Lower lobe of right lung (tissue), 2 donors: Measurements from ENCODE around the gene PIGBOS1. TPM values are rescaled to one million over a fixed set of nuclear protein-coding genes. Genes with fewer than 3 reads are reported as not detected.

ENCODE experiments used
- ATAC-seq, 2 donors: fragments of 200-7000 bp; cut with Tn5 transposase; one replicate each; pipeline ENCODE4 v1.9.1; 2020 to 2022; ENCODE audit warnings: mild to moderate bottlenecking in 2 of 2, moderate library complexity in 2 of 2
- DNase-seq: peaks from one replicate; pipeline ENCODE4 v3.0.0-alpha.2; 2020
- H3K27ac ChIP-seq: fragments of 200-600 bp; one replicate; pipeline ENCODE4 v1.8.0; 2022
- H3K27me3 ChIP-seq: fragments of 200-600 bp; one replicate; pipeline ENCODE4 v1.8.0; 2022; ENCODE audit warnings: low read depth
- H3K36me3 ChIP-seq: fragments of 200-600 bp; one replicate; pipeline ENCODE4 v1.8.0; 2022; ENCODE audit warnings: mild to moderate bottlenecking
- H3K4me1 ChIP-seq: fragments of 200-600 bp; one replicate; pipeline ENCODE4 v1.8.0; 2022
- H3K4me3 ChIP-seq: fragments of 200-600 bp; one replicate; pipeline ENCODE4 v1.8.0; 2022; ENCODE audit warnings: mild to moderate bottlenecking
- H3K9me3 ChIP-seq: fragments of 200-600 bp; one replicate; pipeline ENCODE4 v1.8.0; 2022
- CTCF ChIP-seq: fragments of 200-600 bp; IDR thresholded peaks from one replicate; pipeline ENCODE4 v1.8.0; 2022; ENCODE audit warnings: antibody characterized with exemption, mild to moderate bottlenecking
- intact Hi-C: fragments of 100-400 bp; cut with DNase I; formaldehyde crosslinking; loops from one replicate; pipeline ENCODE4 v1.11.0; 2022
- total RNA-seq: library from RNA; stranded (reverse); fragmentation: NEBNext Ultra II Directional; extraction: Animal tissue kit (Norgen Biotek cat#: 25700); gene quantifications from one replicate; pipeline ENCODE4 v1.2.1, GENCODE V29; 2021
- donor health status: DM: no; HTN: yes; CAD: no; lungs with severe emphysema.

Gene PIGBOS1
- total RNA-seq, 1 donor from 2014 or later, result 13.8 TPM

- intact Hi-C loops, result no loop called here
- H3K27ac ChIP-seq, result peak overlapping the region; percentile 28
- H3K4me1 ChIP-seq, result peaks cover 75% of the 10 kb centered on the region
- ATAC-seq (peak; percentile 42 to 64), DNase-seq (no peak)
- H3K9me3 ChIP-seq, result no peaks in the 10 kb centered on the region
- TF ChIP-seq CTCF, result no peak
- no peak overlapping the region for H3K4me3 ChIP-seq
- H3K27me3 ChIP-seq, result no peaks in the 10 kb centered on the region
- no peaks in the 10 kb centered on the region for H3K36me3 ChIP-seq
Measured at GRCh38 chr15:55279746-55280351, 39.1 kb downstream of the PIGBOS1 start.

DNA sequence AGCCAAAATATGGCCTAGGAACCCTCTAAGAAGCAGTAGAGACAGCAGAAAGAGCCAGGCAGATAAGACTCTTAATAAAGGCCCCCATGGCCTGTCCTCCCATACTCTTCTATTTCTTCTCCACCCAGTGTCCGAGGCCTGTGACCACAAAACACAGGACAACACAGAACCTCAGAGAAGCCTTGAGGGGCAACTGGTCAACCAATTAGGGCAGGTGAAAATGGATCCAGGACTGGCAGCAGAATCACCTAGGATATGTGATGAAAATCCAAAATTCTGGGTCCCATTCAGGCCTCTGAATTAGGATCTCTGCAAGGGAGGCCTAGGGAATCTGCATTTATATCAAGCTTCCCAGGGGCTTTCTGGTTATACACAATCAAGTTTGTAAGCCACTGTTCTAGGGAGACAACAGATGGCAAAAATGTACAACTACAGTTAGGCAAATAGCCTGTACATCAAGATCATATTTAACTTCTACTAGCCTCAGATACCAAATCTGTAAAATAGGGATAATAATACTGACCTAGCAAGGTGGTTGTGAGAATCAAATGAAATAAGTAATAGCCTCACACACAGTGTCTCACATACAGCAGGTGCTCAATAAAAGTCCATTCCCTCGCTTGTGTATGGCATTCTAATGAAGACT is 39.7 kb downstream of the PIGBOS1 start:
- H3K4me1 ChIP-seq, result peaks cover 68% of the 10 kb centered on the region
- ATAC-seq, result no peak
- H3K27ac ChIP-seq, result peak overlapping the region; percentile 28
- no peaks in the 10 kb centered on the region for H3K9me3 ChIP-seq
- no peak for TF ChIP-seq CTCF
- no peaks in the 10 kb centered on the region for H3K36me3 ChIP-seq
- intact Hi-C loops, result no loop called here
- no peaks in the 10 kb centered on the region for H3K27me3 ChIP-seq
- no peak overlapping the region for H3K4me3 ChIP-seq
- DNase-seq, result no peak

GRCh38 chr15:55277715-55278114 is 41.2 kb downstream of the PIGBOS1 start:
- Histone ChIP-seq H3K4me1 (peaks cover 53% of the 10 kb centered on the region), H3K27me3 (no peaks in the 10 kb centered on the region), H3K9me3 (no peaks in the 10 kb centered on the region), H3K36me3 (no peaks in the 10 kb centered on the region), H3K4me3 (no peak overlapping the region), H3K27ac (peak overlapping the region; percentile 2)
- DNase-seq (no peak), ATAC-seq (no peak)
- no peak for TF ChIP-seq CTCF
- intact Hi-C loops, result no loop called here

DNA sequence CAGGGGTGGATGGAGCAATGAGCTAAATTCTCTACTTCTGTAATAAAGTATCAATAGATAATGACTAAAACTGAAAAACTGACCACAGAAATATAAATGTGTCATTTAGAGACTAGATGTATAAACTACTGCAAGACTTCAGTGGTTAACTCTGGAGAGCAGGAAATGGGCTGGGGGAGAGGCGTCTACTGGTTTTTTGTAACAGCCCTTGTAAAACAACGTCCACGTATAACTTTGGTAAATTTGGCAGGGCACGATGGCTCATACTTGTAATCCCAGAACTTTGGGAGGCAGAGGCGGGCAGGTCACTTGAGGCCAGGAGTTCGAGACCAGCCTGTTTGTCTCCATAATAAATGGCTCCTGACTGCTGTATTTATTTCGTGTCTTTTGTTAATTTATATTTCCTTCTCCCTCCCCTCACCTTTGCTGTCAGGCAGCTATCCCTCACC is 41.8 kb downstream of the PIGBOS1 start:
- no peaks in the 10 kb centered on the region for H3K36me3 ChIP-seq
- H3K27ac ChIP-seq, result peak overlapping the region; percentile 2
- no peaks in the 10 kb centered on the region for H3K27me3 ChIP-seq
- no peak overlapping the region for H3K4me3 ChIP-seq
- DNase-seq (no peak), ATAC-seq (peak; percentile 43 to 58)
- intact Hi-C loops, result no loop called here
- TF ChIP-seq CTCF, result no peak
- no peaks in the 10 kb centered on the region for H3K9me3 ChIP-seq
- H3K4me1 ChIP-seq, result peaks cover 47% of the 10 kb centered on the region

- ATAC-seq, result no peak
- intact Hi-C loops, result no loop called here
- peaks cover 39% of the 10 kb centered on the region for H3K4me1 ChIP-seq
Measured at GRCh38 chr15:55276324-55276723, 42.6 kb downstream of the PIGBOS1 start.

More at GRCh38 chr15:55276324-55276723, 42.6 kb downstream of the PIGBOS1 start:
- Histone ChIP-seq H3K27me3 (no peaks in the 10 kb centered on the region), H3K9me3 (no peaks in the 10 kb centered on the region), H3K27ac (peak overlapping the region; percentile 13), H3K36me3 (no peaks in the 10 kb centered on the region), H3K4me3 (no peak overlapping the region)
- DNase-seq, result no peak
- TF ChIP-seq CTCF, result no peak
